A549 (cell line): Measurements from ENCODE around the gene RXFP3. TPM values are rescaled to one million over a fixed set of nuclear protein-coding genes. Genes with fewer than 3 reads are reported as not detected.

Source experiments
- ATAC-seq, 2 experiments: fragments of 200-7000 bp in 1 of 2; fragments of >200 bp in 1 of 2; cut with Nextera tagmentation in 1 of 2; cut with Tn5 transposase in 1 of 2; 3 replicates each; pipeline versions ENCODE4 v1.8.0 to v1.9.1; 2018 to 2020; ENCODE audit warnings: mild to moderate bottlenecking in 1 of 2, moderate library complexity in 1 of 2
- CTCF ChIA-PET: fragments of 300-600 bp; sonication (Branson Sonifier 250); formaldehyde crosslinking; extraction: SDS; loops from one replicate; lab custom pipeline; 2021; ENCODE audit warnings: antibody characterized with exemption, inconsistent platforms; lab: Yijun Ruan, JAX
- POLR2A ChIA-PET: fragments of 350-600 bp; formaldehyde crosslinking; extraction: SDS; loops from one replicate; lab custom pipeline; 2021; ENCODE audit warnings: antibody characterized with exemption, inconsistent platforms; lab: Yijun Ruan, JAX
- DNase-seq, 2 experiments: peaks; one replicate each; pipeline versions ENCODE4 v3.0.0 to v3.0.0-alpha.2; 2011 to 2016; ENCODE audit warnings: low read depth in 1 of 2, low spot score in 1 of 2
- FAIRE-seq: peaks from 2 replicates; lab custom pipeline; 2011; peaks lifted over from hg19 to GRCh38; lab: Jason Lieb, UNC
- H3K27ac ChIP-seq, 2 experiments: fragments of >200 bp; sonication (Bioruptor Twin); formaldehyde crosslinking; 3 replicates each; pipeline ENCODE4 v1.5.1; 2016 to 2017
- H3K4me1 ChIP-seq: fragments of >200 bp; sonication (Bioruptor Twin); formaldehyde crosslinking; 3 replicates; pipeline ENCODE4 v1.6.1; 2016
- H3K4me2 ChIP-seq: fragments of >200 bp; sonication (Bioruptor Twin); formaldehyde crosslinking; 3 replicates; pipeline ENCODE4 v1.6.1; 2016
- H3K4me3 ChIP-seq: fragments of >200 bp; sonication (Bioruptor Twin); formaldehyde crosslinking; 3 replicates; pipeline ENCODE4 v1.5.1; 2016
- H3K9me3 ChIP-seq: fragments of >200 bp; sonication (Bioruptor Twin); formaldehyde crosslinking; 3 replicates; pipeline ENCODE4 v1.6.1; 2016
- ATOH8 ChIP-seq: fragments of 250-450 bp; sonication (Bioruptor Pico); IDR thresholded peaks from 2 replicates; pipeline ENCODE4 v1.5.0; 2020; ENCODE audit warnings: low read depth, mild to moderate bottlenecking, moderate library complexity
- CEBPB ChIP-seq, 2 experiments: fragments of >200 bp in 1 of 2; sonication (Bioruptor Twin) in 1 of 2; formaldehyde crosslinking in 1 of 2; IDR thresholded peaks; 2 replicates each; pipeline ENCODE4 v1.6.1; 2012 to 2016
- CTCF ChIP-seq: fragments of >200 bp; sonication (Bioruptor Twin); formaldehyde crosslinking; IDR thresholded peaks from 3 replicates; pipeline ENCODE4 v1.5.1; 2016
- EHMT2 ChIP-seq: fragments of 200-600 bp; sonication (generic); IDR thresholded peaks from 2 replicates; pipeline ENCODE4 v1.6.1; 2016; ENCODE audit warnings: antibody characterized with exemption, low read depth, mild to moderate bottlenecking, moderate library complexity
- ELK1 ChIP-seq: fragments of 150-350 bp; IDR thresholded peaks from 2 replicates; pipeline ENCODE4 v1.6.1; 2014; ENCODE audit warnings: low read depth, mild to moderate bottlenecking, low read length
- EP300 ChIP-seq, 2 experiments: fragments of >200 bp; sonication (Bioruptor Twin); formaldehyde crosslinking; IDR thresholded peaks; 2 replicates in 1 of 2; 3 replicates in 1 of 2; pipeline ENCODE4 v1.6.1; 2016 to 2017
- FOSB ChIP-seq: fragments of 250-450 bp; sonication (Bioruptor Pico); IDR thresholded peaks from 2 replicates; pipeline ENCODE4 v1.5.0; 2020; ENCODE audit warnings: mild to moderate bottlenecking, moderate library complexity
- FOSL2 ChIP-seq, 2 experiments: fragments of 450-650 bp in 1 of 2; fragments of >200 bp in 1 of 2; sonication (Bioruptor Twin) in 1 of 2; formaldehyde crosslinking; IDR thresholded peaks; 2 replicates each; pipeline versions ENCODE4 v1.5.0 to v1.6.1; 2016 to 2020; ENCODE audit warnings: mild to moderate bottlenecking in 1 of 2, moderate library complexity in 1 of 2
- GATA3 ChIP-seq: IDR thresholded peaks from 2 replicates; pipeline ENCODE4 v1.6.1; 2012; ENCODE audit warnings: borderline replicate concordance
- HDAC2 ChIP-seq: fragments of 200-600 bp; sonication (generic); IDR thresholded peaks from 2 replicates; pipeline ENCODE4 v1.6.1; 2016
- HEYL ChIP-seq: fragments of 250-450 bp; sonication (Bioruptor Pico); IDR thresholded peaks from 2 replicates; pipeline ENCODE4 v1.8.0; 2021; ENCODE audit warnings: mild to moderate bottlenecking, moderate library complexity
- HOXA7 ChIP-seq: fragments of 250-450 bp; sonication (Bioruptor Pico); IDR thresholded peaks from 2 replicates; pipeline ENCODE4 v1.5.0; 2020; ENCODE audit warnings: mild to moderate bottlenecking, moderate library complexity
- JUNB ChIP-seq: fragments of >200 bp; sonication (Bioruptor Twin); formaldehyde crosslinking; IDR thresholded peaks from 2 replicates; pipeline ENCODE4 v1.6.1; 2016
- KDM1A ChIP-seq: fragments of 200-600 bp; sonication (generic); IDR thresholded peaks from 2 replicates; pipeline ENCODE4 v1.6.1; 2016; ENCODE audit warnings: low read depth, mild to moderate bottlenecking
- MAFK ChIP-seq: fragments of 450-650 bp; IDR thresholded peaks from 2 replicates; pipeline ENCODE4 v1.6.1; 2014; ENCODE audit not compliant: partially characterized antibody
- MAX ChIP-seq: IDR thresholded peaks from 2 replicates; pipeline ENCODE4 v1.6.1; 2012
- MAZ ChIP-seq: fragments of 150-350 bp; IDR thresholded peaks from 2 replicates; pipeline ENCODE4 v1.6.1; 2014; ENCODE audit warnings: antibody characterized with exemption, low read depth, low read length, borderline replicate concordance
- PBX3 ChIP-seq: IDR thresholded peaks from 2 replicates; pipeline ENCODE4 v1.6.1; 2012
- PHF8 ChIP-seq: fragments of 200-600 bp; sonication (generic); IDR thresholded peaks from 2 replicates; pipeline ENCODE4 v1.6.1; 2016; ENCODE audit warnings: low read depth, mild to moderate bottlenecking, antibody characterized with exemption, moderate library complexity, borderline replicate concordance
- POLR2AphosphoS2 ChIP-seq: conservative IDR thresholded peaks from 2 replicates; pipeline ENCODE4 v1.6.1; 2012; ENCODE audit warnings: low read length, improper control_type of control experiment, inconsistent platforms
- RNF2 ChIP-seq: fragments of 200-600 bp; sonication (generic); IDR thresholded peaks from 2 replicates; pipeline ENCODE4 v1.6.1; 2016; ENCODE audit warnings: low read depth, mild to moderate bottlenecking, antibody characterized with exemption, moderate library complexity, borderline replicate concordance
- SREBF2 ChIP-seq: fragments of 450-650 bp; IDR thresholded peaks from 2 replicates; pipeline ENCODE4 v1.6.1; 2014; ENCODE audit warnings: mild to moderate bottlenecking, moderate library complexity
- TP53 ChIP-seq: fragments of 250-450 bp; sonication (Bioruptor Pico); IDR thresholded peaks from 2 replicates; pipeline ENCODE4 v1.5.0; 2021; ENCODE audit warnings: mild to moderate bottlenecking, moderate library complexity
- WGBS: methylation state at CpG from one replicate; pipeline ENCODE4 v1.1.6; 2017; ENCODE audit errors: missing lambda C conversion rate; 5-methylcytosine and 5-hydroxymethylcytosine counted together
- polyA plus RNA-seq, 4 experiments: library from polyadenylated mRNA; depleted of rRNA in 3 of 4; stranded (reverse); fragments of >200 nt; fragmentation: RNase III in 1 of 4; extraction: RNeasy Plus Mini Kit Qiagen cat#74134 plus additional on column Dnase treatment in 1 of 4; gene quantifications; 2 replicates in 3 of 4; 3 replicates in 1 of 4; pipeline ENCODE4 v1.2.3, GENCODE V29; 2011 to 2017

Gene RXFP3
- polyA plus RNA-seq, 2 of the 4 experiments (the other 2 are of a cell fraction): not detected

GRCh38 chr5:33925278-33925677 is 10.9 kb upstream of the RXFP3 start:
- Histone ChIP-seq H3K9me3 (no peaks in the 10 kb centered on the region), H3K4me1 (no peaks in the 10 kb centered on the region), H3K4me2 (no peak overlapping the region), H3K4me3 (no peak overlapping the region), H3K27ac (no peak overlapping the region)
- ChIA-PET POLR2A (no interaction called here), CTCF (interaction anchor here (1.3 kb wide), 1 partner anchor 10 kb away, joined by 5 read pairs; no protein-coding TSS in a partner anchor)
- FAIRE-seq (no peak), DNase-seq (no peak), ATAC-seq (no peak)
- no peak for TF ChIP-seq FOSB
- TF ChIP-seq EHMT2: no peak
- TF ChIP-seq SREBF2: no peak
- TF ChIP-seq CEBPB (IDR thresholded peaks at IDR 0.05): no peak
- no peak for TF ChIP-seq TP53 (CRISPR knock-in tag)
- no peak for TF ChIP-seq KDM1A
- no peak for TF ChIP-seq MAFK
- TF ChIP-seq CTCF: no peak

GRCh38 chr5:33927685-33928084 is 8.5 kb upstream of the RXFP3 start:
- no peak overlapping the region for H3K27ac ChIP-seq
- no peaks in the 10 kb centered on the region for H3K4me1 ChIP-seq
- no peak for DNase-seq
- POLR2A ChIA-PET: no interaction called here
- no peak overlapping the region for H3K4me2 ChIP-seq
- no peak for ATAC-seq
- CTCF ChIA-PET: interaction anchor here (1.2 kb wide), 1 partner anchor 50 kb away, joined by 3 read pairs; no protein-coding TSS in a partner anchor
- no peaks in the 10 kb centered on the region for H3K9me3 ChIP-seq
- no peak for TF ChIP-seq HOXA7 (CRISPR knock-in tag)
- no peak for TF ChIP-seq HDAC2
- no peak for TF ChIP-seq PHF8
- no peak for TF ChIP-seq RNF2
- TF ChIP-seq MAX: no peak
- no peak for TF ChIP-seq MAZ
- no peak for TF ChIP-seq EP300 (IDR thresholded peaks at IDR 0.05)
- TF ChIP-seq ELK1: no peak
- TF ChIP-seq EHMT2: no peak
- no peak for TF ChIP-seq GATA3
- no peak for TF ChIP-seq ATOH8
- no peak for TF ChIP-seq FOSL2 (IDR thresholded peaks at IDR 0.05)
- no peak for TF ChIP-seq FOSL2 (CRISPR knock-in tag; IDR thresholded peaks at IDR 0.05)
- TF ChIP-seq HEYL (CRISPR knock-in tag): no peak
- TF ChIP-seq POLR2AphosphoS2: no peak
- TF ChIP-seq PBX3: no peak
- TF ChIP-seq JUNB: no peak
- 86% methylated on average over 4 of the region's 4 CpGs for WGBS
- no peak for FAIRE-seq
- no peak overlapping the region for H3K4me3 ChIP-seq
